A673 (cell line): ENCODE results near the gene INTS4. TPM values are rescaled to one million over a fixed set of nuclear protein-coding genes. Genes with fewer than 3 reads are reported as not detected.
A peak's percentile ranks its signal among the peaks of the same experiment; 100 is the strongest.
"Not testable (repeated sequence)": the region's sequence is repeated elsewhere in the genome, so short reads cannot be mapped to it uniquely, and the experiment has no call there.

ENCODE experiments used
- BruUV-seq: library from RNA; stranded (reverse); fragments of 400-500 nt; replicated peaks from 2 replicates; lab custom pipeline; 2021; lab: Mats Ljungman, UMichigan
- CTCF ChIA-PET: fragments of 300-600 bp; sonication (Branson Sonifier 250); formaldehyde crosslinking; loops from one replicate; lab custom pipeline; 2022; ENCODE audit warnings: antibody characterized with exemption; lab: Charles Lee
- POLR2A ChIA-PET: fragments of 300-600 bp; sonication (Branson Sonifier 250); formaldehyde crosslinking; loops from one replicate; lab custom pipeline; 2022; ENCODE audit warnings: antibody characterized with exemption; ENCODE audit not compliant: low non-redundant PET; lab: Charles Lee
- DNase-seq: peaks from one replicate; pipeline ENCODE4 v3.0.0-alpha.2; 2015; ENCODE audit warnings: low spot score
- H3K27ac ChIP-seq: fragments of 200-600 bp; sonication (generic); 2 replicates; pipeline ENCODE4 v1.5.1; 2016; ENCODE audit warnings: mixed run types, low read depth, mild to moderate bottlenecking, mixed read lengths, antibody characterized with exemption, low read length; ENCODE audit not compliant: poor library complexity, severe bottlenecking
- H3K27me3 ChIP-seq: fragments of 200-600 bp; sonication (generic); replicated peaks from 2 replicates; pipeline ENCODE4 v1.6.1; 2017; ENCODE audit warnings: mixed run types, low read depth, mild to moderate bottlenecking, mixed read lengths, antibody characterized with exemption, low read length; ENCODE audit not compliant: insufficient read depth, poor library complexity
- H3K36me3 ChIP-seq: fragments of 200-600 bp; sonication (generic); 2 replicates; pipeline ENCODE4 v1.6.1; 2016; ENCODE audit warnings: mixed run types, mild to moderate bottlenecking, mixed read lengths, antibody characterized with exemption, low read length; ENCODE audit not compliant: insufficient read depth, poor library complexity, severe bottlenecking
- H3K4me1 ChIP-seq: fragments of 200-600 bp; sonication (generic); 2 replicates; pipeline ENCODE4 v1.6.1; 2017; ENCODE audit warnings: mixed run types, mild to moderate bottlenecking, mixed read lengths, antibody characterized with exemption, low read length; ENCODE audit not compliant: insufficient read depth, poor library complexity, severe bottlenecking
- H3K4me3 ChIP-seq: fragments of 200-600 bp; sonication (generic); 2 replicates; pipeline ENCODE4 v1.5.1; 2016; ENCODE audit warnings: low read depth, mixed run types, mild to moderate bottlenecking, mixed read lengths, low read length; ENCODE audit not compliant: poor library complexity, severe bottlenecking
- H3K9me3 ChIP-seq: fragments of 200-600 bp; sonication (generic); 2 replicates; pipeline ENCODE4 v1.6.1; 2016; ENCODE audit warnings: mixed run types, low read depth, mild to moderate bottlenecking, mixed read lengths, antibody characterized with exemption, low read length; ENCODE audit not compliant: poor library complexity, severe bottlenecking
- CTCF ChIP-seq: fragments of 300-800, 200-600 bp; sonication (generic); conservative IDR thresholded peaks from 2 replicates; pipeline ENCODE4 v1.5.1; 2017; ENCODE audit warnings: low read depth, mild to moderate bottlenecking, antibody characterized with exemption, low read length, moderate library complexity, mixed read lengths
- EZH2 ChIP-seq: fragments of 200-600 bp; sonication (generic); IDR thresholded peaks from 2 replicates; pipeline ENCODE4 v1.6.1; 2017; ENCODE audit warnings: borderline replicate concordance, low read depth, mild to moderate bottlenecking, mixed read lengths, antibody characterized with exemption, low read length; ENCODE audit not compliant: poor library complexity, severe bottlenecking
- intact Hi-C: fragments of 100-400 bp; cut with micrococcal nuclease; formaldehyde crosslinking; loops from one replicate; pipeline ENCODE4 v1.10.0; 2022; ENCODE audit not compliant: unreplicated experiment
- total RNA-seq: library from RNA; stranded (reverse); gene quantifications from 2 replicates; pipeline ENCODE4 v1.2.3, GENCODE V29; 2021

The INTS4 gene
- total RNA-seq, 1 experiment from 2014 or later: 66.1 TPM

- DNase-seq: no peak
- Histone ChIP-seq H3K4me1 (peaks cover 17% of the 10 kb centered on the region), H3K27me3 (no peaks in the 10 kb centered on the region), H3K4me3 (no peak overlapping the region), H3K36me3 (no peaks in the 10 kb centered on the region), H3K9me3 (no peaks in the 10 kb centered on the region), H3K27ac (no peak overlapping the region)
- TF ChIP-seq CTCF (no peak), EZH2 (no peak)
- BruUV-seq: no TSS peak
- POLR2A ChIA-PET: no interaction called here
- CTCF ChIA-PET: interaction anchor here (1.2 kb wide), 1 partner anchor 14 kb away, joined by 3 read pairs; no protein-coding TSS in a partner anchor
- intact Hi-C loops: no loop called here
These were observed 37.6 kb upstream of the INTS4 start for GRCh38 chr11:78032090-78032489.

DNA sequence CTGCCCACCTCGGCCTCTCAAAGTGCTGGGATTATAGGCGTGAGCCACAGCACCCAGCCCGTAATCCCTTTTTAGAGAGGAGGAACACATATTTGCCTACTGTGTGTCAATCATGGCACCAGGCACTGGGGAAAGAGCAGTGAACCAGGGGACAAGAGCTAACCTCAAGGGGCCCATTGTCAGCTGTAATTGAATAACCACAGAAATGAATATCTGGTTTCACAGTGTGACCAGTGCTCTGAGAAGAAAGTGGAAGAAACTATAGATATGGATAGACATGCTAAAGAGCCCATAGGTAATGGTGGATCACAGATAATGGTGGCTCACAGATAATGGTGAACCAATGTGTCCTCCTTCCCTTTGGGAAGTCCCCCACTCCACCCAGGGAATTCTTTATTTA lies 37.2 kb upstream of the INTS4 start:
- no peak for TF ChIP-seq EZH2
- H3K27me3 ChIP-seq: no peaks in the 10 kb centered on the region
- DNase-seq: no peak
- intact Hi-C loops: no loop called here
- no peak overlapping the region for H3K4me3 ChIP-seq
- ChIA-PET POLR2A (no interaction called here), CTCF (interaction anchor here (1.2 kb wide), 1 partner anchor 14 kb away, joined by 3 read pairs; no protein-coding TSS in a partner anchor)
- H3K4me1 ChIP-seq: peaks cover 17% of the 10 kb centered on the region
- no peaks in the 10 kb centered on the region for H3K36me3 ChIP-seq
- no peak overlapping the region for H3K27ac ChIP-seq
- BruUV-seq: no TSS peak
- no peaks in the 10 kb centered on the region for H3K9me3 ChIP-seq

GRCh38 chr11:78030429-78031325 lies 36.2 kb upstream of the INTS4 start:
- H3K4me3 ChIP-seq: no peak overlapping the region
- no peak overlapping the region for H3K27ac ChIP-seq
- no peaks in the 10 kb centered on the region for H3K27me3 ChIP-seq
- H3K9me3 ChIP-seq: no peaks in the 10 kb centered on the region
- ChIA-PET POLR2A (no interaction called here), CTCF (interaction anchor here (0.6 to 1.3 kb wide), 2 partner anchors 15 to 983 kb away, joined by 5 to 6 read pairs; no protein-coding TSS in a partner anchor)
- intact Hi-C loops: no loop called here
- no peaks in the 10 kb centered on the region for H3K36me3 ChIP-seq
- BruUV-seq: no TSS peak
- peaks cover 17% of the 10 kb centered on the region for H3K4me1 ChIP-seq
- TF ChIP-seq EZH2 (no peak), CTCF (no peak)
- DNase-seq: peak; percentile 95

- H3K9me3 ChIP-seq, H3K27me3 ChIP-seq, intact Hi-C loops, POLR2A ChIA-PET, BruUV-seq, H3K4me3 ChIP-seq, DNase-seq, H3K36me3 ChIP-seq, H3K27ac ChIP-seq, CTCF ChIA-PET: not testable (repeated sequence)
- peaks cover 17% of the 10 kb centered on the region for H3K4me1 ChIP-seq
These were observed 34.0 kb upstream of the INTS4 start for GRCh38 chr11:78028423-78028822.
